Measurements from ENCODE around the gene IL1B. TPM values are rescaled to one million over a fixed set of nuclear protein-coding genes. Genes with fewer than 3 reads are reported as not detected.
"Not testable (repeated sequence)": the region's sequence is repeated elsewhere in the genome, so short reads cannot be mapped to it uniquely, and the experiment has no call there.

The IL1B gene
- total RNA-seq, 8 experiments from 2014 or later = 0.17 to 113 (median 19.7) TPM; not detected in 3

GRCh38 chr2:112870841-112871835 is 34.6 kb upstream of the IL1B start:
- in situ Hi-C loops (cut with MboI; ENCODE audit: low pct_unique_long_range_greater_than_20kb in 2 of 9, low sequenced_read_pairs in 9 of 9, unreplicated experiment in 9 of 9) = no loop called here
- WGBS, 10 experiments = 62 to 91% (median 74%) methylated on average over 1 to 8 of the region's 9 CpGs
- ATAC-seq (replicated peaks in 6 of 8) = peak in 1 of 8 experiments; percentile 14
- Histone ChIP-seq H3K27ac (no peak overlapping the region), H3K4me1 (replicated peaks in 1 of 2) (peaks cover 0 to 17% of the 10 kb centered on the region in 2 donors), H3K4me3 (no peak overlapping the region)

GRCh38 chr2:112869258-112869842 is 32.8 kb upstream of the IL1B start:
- ATAC-seq (replicated peaks in 6 of 8) = peak; percentile 59 to 97 (median 80)
- H3K27ac ChIP-seq = no peak overlapping the region
- peaks cover 0 to 17% of the 10 kb centered on the region in 2 donors for H3K4me1 ChIP-seq (replicated peaks in 1 of 2)
- no peak overlapping the region for H3K4me3 ChIP-seq
- 0 to 83% (median 55%) methylated on average over 3 to 6 of the region's 7 CpGs for WGBS, 10 experiments
- in situ Hi-C loops (cut with MboI; ENCODE audit: low pct_unique_long_range_greater_than_20kb in 2 of 9, low sequenced_read_pairs in 9 of 9, unreplicated experiment in 9 of 9) = no loop called here

GRCh38 chr2:112867701-112868631 is 31.4 kb upstream of the IL1B start:
- H3K4me1 ChIP-seq (replicated peaks in 1 of 2) = peaks cover 0 to 17% of the 10 kb centered on the region in 2 donors
- H3K27ac ChIP-seq = no peak overlapping the region
- no peak overlapping the region for H3K4me3 ChIP-seq
- WGBS, 10 experiments = 64 to 90% (median 80%) methylated on average over 1 to 6 of the region's 7 CpGs; no CpG with 5 or more reads in 1 of the 10 experiments
- in situ Hi-C loops (cut with MboI; ENCODE audit: low pct_unique_long_range_greater_than_20kb in 2 of 9, low sequenced_read_pairs in 9 of 9, unreplicated experiment in 9 of 9) = no loop called here
- no peak for ATAC-seq (replicated peaks in 6 of 8)

- Histone ChIP-seq H3K4me1 (replicated peaks in 1 of 2) (peaks cover 0 to 17% of the 10 kb centered on the region in 2 donors), H3K4me3 (no peak overlapping the region), H3K27ac (no peak overlapping the region)
- 24 to 98% (median 60%) methylated on average over 2 to 6 of the region's 8 CpGs; no CpG with 5 or more reads in 2 of the 10 experiments for WGBS, 10 experiments
- in situ Hi-C loops (cut with MboI; ENCODE audit: low pct_unique_long_range_greater_than_20kb in 2 of 9, low sequenced_read_pairs in 9 of 9, unreplicated experiment in 9 of 9) = no loop called here
- no peak for ATAC-seq (replicated peaks in 6 of 8)
Observed at GRCh38 chr2:112866128-112866835, 29.7 kb upstream of the IL1B start.

- in situ Hi-C loops (cut with MboI; ENCODE audit: low pct_unique_long_range_greater_than_20kb in 2 of 9, low sequenced_read_pairs in 9 of 9, unreplicated experiment in 9 of 9) = no loop called here
- 8 to 100% (median 67%) methylated on average over 1 of the region's 1 CpG; no CpG with 5 or more reads in 5 of the 10 experiments for WGBS, 10 experiments
- Histone ChIP-seq H3K27ac (no peak overlapping the region), H3K4me1 (replicated peaks in 1 of 2) (peaks cover 0 to 4% of the 10 kb centered on the region in 2 donors), H3K4me3 (no peak overlapping the region)
- ATAC-seq (replicated peaks in 6 of 8) = no peak
Observed at GRCh38 chr2:112864072-112864471, 27.5 kb upstream of the IL1B start.

- 22 to 81% (median 55%) methylated on average over 2 to 6 of the region's 6 CpGs for WGBS, 10 experiments
- ATAC-seq (replicated peaks in 6 of 8) = not testable (repeated sequence)
Observed at GRCh38 chr2:112859406-112860183, 23.0 kb upstream of the IL1B start.

GRCh38 chr2:112850588-112850987 is 14.0 kb upstream of the IL1B start:
- in situ Hi-C loops (cut with MboI; ENCODE audit: low pct_unique_long_range_greater_than_20kb in 2 of 9, low sequenced_read_pairs in 9 of 9, unreplicated experiment in 9 of 9) = no loop called here
- no peak for ATAC-seq (replicated peaks in 6 of 8)
- Histone ChIP-seq H3K4me3 (no peak overlapping the region), H3K27ac (no peak overlapping the region), H3K4me1 (replicated peaks in 1 of 2) (peaks cover 3 to 8% of the 10 kb centered on the region in 2 donors)
- WGBS, 10 experiments = 17 to 87% (median 47%) methylated on average over 1 to 5 of the region's 5 CpGs

More at GRCh38 chr2:112859406-112860183, 23.0 kb upstream of the IL1B start:
- H3K27ac ChIP-seq; H3K4me3 ChIP-seq; in situ Hi-C loops (cut with MboI; ENCODE audit: low pct_unique_long_range_greater_than_20kb in 2 of 9, low sequenced_read_pairs in 9 of 9, unreplicated experiment in 9 of 9); H3K4me1 ChIP-seq (replicated peaks in 1 of 2): not testable (repeated sequence)

- ATAC-seq (replicated peaks in 6 of 8) = no peak
Observed at GRCh38 chr2:112849956-112850355, 13.4 kb upstream of the IL1B start.

GRCh38 chr2:112848833-112849232 is 12.3 kb upstream of the IL1B start:
- in situ Hi-C loops (cut with MboI; ENCODE audit: low pct_unique_long_range_greater_than_20kb in 2 of 9, low sequenced_read_pairs in 9 of 9, unreplicated experiment in 9 of 9) = no loop called here
- no peak overlapping the region for H3K27ac ChIP-seq
- WGBS, 10 experiments = 38 to 100% (median 100%) methylated on average over 1 of the region's 1 CpG; no CpG with 5 or more reads in 3 of the 10 experiments
- H3K4me1 ChIP-seq (replicated peaks in 1 of 2) = peaks cover 3 to 8% of the 10 kb centered on the region in 2 donors
- no peak overlapping the region for H3K4me3 ChIP-seq
- no peak for ATAC-seq (replicated peaks in 6 of 8)

More at GRCh38 chr2:112849956-112850355, 13.4 kb upstream of the IL1B start:
- Histone ChIP-seq H3K4me1 (replicated peaks in 1 of 2) (peaks cover 3 to 8% of the 10 kb centered on the region in 2 donors), H3K4me3 (no peak overlapping the region), H3K27ac (no peak overlapping the region)
- in situ Hi-C loops (cut with MboI; ENCODE audit: low pct_unique_long_range_greater_than_20kb in 2 of 9, low sequenced_read_pairs in 9 of 9, unreplicated experiment in 9 of 9) = no loop called here
- WGBS, 10 experiments = 31 to 92% (median 65%) methylated on average over 1 to 7 of the region's 11 CpGs; no CpG with 5 or more reads in 1 of the 10 experiments

GRCh38 chr2:112846031-112846430 is 9.5 kb upstream of the IL1B start:
- in situ Hi-C loops (cut with MboI; ENCODE audit: low pct_unique_long_range_greater_than_20kb in 2 of 9, low sequenced_read_pairs in 9 of 9, unreplicated experiment in 9 of 9) = no loop called here
- H3K27ac ChIP-seq = no peak overlapping the region
- H3K4me1 ChIP-seq (replicated peaks in 1 of 2) = peaks cover 3 to 8% of the 10 kb centered on the region in 2 donors
- no peak overlapping the region for H3K4me3 ChIP-seq
- WGBS, 10 experiments = 40 to 100% (median 88%) methylated on average over 1 to 5 of the region's 6 CpGs; no CpG with 5 or more reads in 2 of the 10 experiments
- no peak for ATAC-seq (replicated peaks in 6 of 8)

- no peak overlapping the region for H3K27ac ChIP-seq
- H3K4me3 ChIP-seq = no peak overlapping the region
- 31 to 100% (median 70%) methylated on average over 1 to 2 of the region's 2 CpGs; no CpG with 5 or more reads in 4 of the 10 experiments for WGBS, 10 experiments
- in situ Hi-C loops (cut with MboI; ENCODE audit: low pct_unique_long_range_greater_than_20kb in 2 of 9, low sequenced_read_pairs in 9 of 9, unreplicated experiment in 9 of 9) = no loop called here
- H3K4me1 ChIP-seq (replicated peaks in 1 of 2) = peaks cover 3% of the 10 kb centered on the region in 2 donors
- ATAC-seq (replicated peaks in 6 of 8) = no peak
Observed at GRCh38 chr2:112843836-112844235, 7.3 kb upstream of the IL1B start.
